Smooth muscle cell (in vitro differentiated cells): ENCODE results near the gene AGK. TPM values are rescaled to one million over a fixed set of nuclear protein-coding genes. Genes with fewer than 3 reads are reported as not detected.

Experiments
- DNase-seq: peaks from one replicate; lab custom pipeline; 2025; ENCODE audit not compliant: unreplicated experiment; lab: John Stamatoyannopoulos, UW
- H2AFZ ChIP-seq: fragments of 200-600 bp; sonication (generic); 2 replicates; pipeline ENCODE4 v1.6.0; 2016; ENCODE audit warnings: antibody characterized with exemption, low read depth, mild to moderate bottlenecking
- H3F3A ChIP-seq: fragments of 200-600 bp; sonication (generic); 2 replicates; pipeline ENCODE4 v1.6.0; 2017; ENCODE audit warnings: antibody characterized with exemption, low read depth
- H3K27ac ChIP-seq: fragments of 200-600 bp; sonication (generic); 2 replicates; pipeline ENCODE4 v1.5.1; 2016; ENCODE audit warnings: low read depth, mild to moderate bottlenecking
- H3K27me3 ChIP-seq: fragments of 200-600 bp; sonication (generic); 2 replicates; pipeline ENCODE4 v1.6.1; 2016; ENCODE audit warnings: low read depth, mild to moderate bottlenecking
- H3K36me3 ChIP-seq: fragments of 200-600 bp; sonication (generic); 2 replicates; pipeline ENCODE4 v1.5.1; 2016; ENCODE audit warnings: low read depth
- H3K4me1 ChIP-seq: fragments of 200-600 bp; sonication (generic); 2 replicates; pipeline ENCODE4 v1.5.1; 2016; ENCODE audit warnings: low read depth
- H3K4me2 ChIP-seq: fragments of 200-600 bp; sonication (generic); 2 replicates; pipeline ENCODE4 v1.6.0; 2016; ENCODE audit warnings: mild to moderate bottlenecking
- H3K4me3 ChIP-seq: fragments of 200-600 bp; sonication (generic); 2 replicates; pipeline ENCODE4 v1.5.1; 2016; ENCODE audit warnings: mild to moderate bottlenecking
- H3K79me2 ChIP-seq: fragments of 200-600 bp; sonication (generic); 2 replicates; pipeline ENCODE4 v1.6.0; 2016; ENCODE audit warnings: low read depth, mild to moderate bottlenecking
- H3K9ac ChIP-seq: fragments of 200-600 bp; sonication (generic); 2 replicates; pipeline ENCODE4 v1.6.0; 2016; ENCODE audit warnings: low read depth
- H3K9me3 ChIP-seq: fragments of 200-600 bp; sonication (generic); replicated peaks from 2 replicates; pipeline ENCODE4 v1.5.1; 2016; ENCODE audit warnings: low read depth
- H4K20me1 ChIP-seq: fragments of 200-600 bp; sonication (generic); 2 replicates; pipeline ENCODE4 v1.6.0; 2016; ENCODE audit warnings: low read depth
- WGBS: methylation state at CpG from one replicate; pipeline ENCODE4 v1.1.7; 2016; ENCODE audit warnings: low lambda C conversion rate; 5-methylcytosine and 5-hydroxymethylcytosine counted together
- polyA plus RNA-seq: library from polyadenylated mRNA; unstranded; fragments of >200 nt; fragmentation: Nextera tagmentation; extraction: Ambion mirVana; gene quantifications from 2 replicates; pipeline ENCODE4 v1.2.1, GENCODE V29; 2016
- total RNA-seq: library from RNA; depleted of rRNA; stranded (reverse); fragments of >200 nt; gene quantifications from 2 replicates; pipeline ENCODE4 v1.2.3, GENCODE V29; 2014
- TF ChIP-seq, protein P1 (sequence below): fragments of 200-600 bp; sonication (generic); IDR thresholded peaks from 2 replicates; pipeline ENCODE4 v1.5.1; 2017; ENCODE audit warnings: borderline replicate concordance, mild to moderate bottlenecking, antibody characterized with exemption; ENCODE audit not compliant: insufficient read depth, poor library complexity, severe bottlenecking

AGK gene
- total and polyA plus RNA-seq, 2 experiments from 2014 or later: 22.3 to 32.4 TPM

DNA sequence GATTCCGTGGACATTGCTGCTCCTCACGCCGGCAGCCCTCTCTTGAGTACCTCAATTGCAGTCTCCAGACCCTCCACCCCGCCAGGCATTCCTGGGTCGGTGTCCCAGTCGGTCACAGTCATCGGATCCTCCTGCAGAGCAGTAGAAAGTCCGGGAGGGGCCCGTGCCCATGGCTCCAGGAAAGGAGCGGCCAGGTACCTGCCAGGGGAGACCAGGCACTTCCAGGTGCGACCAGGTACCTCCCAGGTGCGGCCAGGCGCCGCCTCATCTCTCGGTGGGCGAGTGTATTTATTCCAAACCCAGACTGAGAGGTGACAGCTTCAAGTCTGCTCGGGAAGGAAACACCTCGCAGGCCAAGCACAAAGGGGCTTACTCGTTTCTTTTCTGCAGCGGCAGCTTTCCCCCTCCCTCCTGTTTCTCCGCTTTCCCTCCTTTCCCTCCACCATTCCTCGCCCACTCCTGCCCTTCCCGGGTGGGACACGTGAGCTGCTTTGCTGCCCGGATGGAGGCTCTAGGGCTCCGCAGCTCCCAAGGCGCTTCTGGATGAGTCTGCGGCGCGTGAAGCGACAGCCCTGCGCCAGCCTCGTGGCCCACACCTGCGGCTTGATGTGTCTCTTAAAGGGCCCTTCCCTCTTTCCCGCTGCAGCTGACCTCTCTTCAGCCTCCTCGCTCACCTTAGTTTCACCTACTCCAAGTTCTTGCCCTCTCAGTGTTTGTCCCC is 39.4 kb upstream of the AGK start:
- DNase-seq: no peak
- no peaks in the 10 kb centered on the region for H4K20me1 ChIP-seq
- H3K27ac ChIP-seq: no peak overlapping the region
- no peaks in the 10 kb centered on the region for H3K79me2 ChIP-seq
- TF ChIP-seq, protein P1, sequence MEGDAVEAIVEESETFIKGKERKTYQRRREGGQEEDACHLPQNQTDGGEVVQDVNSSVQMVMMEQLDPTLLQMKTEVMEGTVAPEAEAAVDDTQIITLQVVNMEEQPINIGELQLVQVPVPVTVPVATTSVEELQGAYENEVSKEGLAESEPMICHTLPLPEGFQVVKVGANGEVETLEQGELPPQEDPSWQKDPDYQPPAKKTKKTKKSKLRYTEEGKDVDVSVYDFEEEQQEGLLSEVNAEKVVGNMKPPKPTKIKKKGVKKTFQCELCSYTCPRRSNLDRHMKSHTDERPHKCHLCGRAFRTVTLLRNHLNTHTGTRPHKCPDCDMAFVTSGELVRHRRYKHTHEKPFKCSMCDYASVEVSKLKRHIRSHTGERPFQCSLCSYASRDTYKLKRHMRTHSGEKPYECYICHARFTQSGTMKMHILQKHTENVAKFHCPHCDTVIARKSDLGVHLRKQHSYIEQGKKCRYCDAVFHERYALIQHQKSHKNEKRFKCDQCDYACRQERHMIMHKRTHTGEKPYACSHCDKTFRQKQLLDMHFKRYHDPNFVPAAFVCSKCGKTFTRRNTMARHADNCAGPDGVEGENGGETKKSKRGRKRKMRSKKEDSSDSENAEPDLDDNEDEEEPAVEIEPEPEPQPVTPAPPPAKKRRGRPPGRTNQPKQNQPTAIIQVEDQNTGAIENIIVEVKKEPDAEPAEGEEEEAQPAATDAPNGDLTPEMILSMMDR: no peak
- H3K9me3 ChIP-seq: no peaks in the 10 kb centered on the region
- H2AFZ ChIP-seq: peak overlapping the region; percentile 43
- H3K4me1 ChIP-seq: peaks cover 5% of the 10 kb centered on the region
- H3K9ac ChIP-seq: no peak overlapping the region
- no peaks in the 10 kb centered on the region for H3F3A ChIP-seq
- peak overlapping the region; percentile 32 for H3K4me3 ChIP-seq
- H3K27me3 ChIP-seq: peaks cover 18% of the 10 kb centered on the region
- peak overlapping the region; percentile 78 for H3K4me2 ChIP-seq
- no peaks in the 10 kb centered on the region for H3K36me3 ChIP-seq
- 19% methylated on average over 34 of the region's 36 CpGs for WGBS

DNA sequence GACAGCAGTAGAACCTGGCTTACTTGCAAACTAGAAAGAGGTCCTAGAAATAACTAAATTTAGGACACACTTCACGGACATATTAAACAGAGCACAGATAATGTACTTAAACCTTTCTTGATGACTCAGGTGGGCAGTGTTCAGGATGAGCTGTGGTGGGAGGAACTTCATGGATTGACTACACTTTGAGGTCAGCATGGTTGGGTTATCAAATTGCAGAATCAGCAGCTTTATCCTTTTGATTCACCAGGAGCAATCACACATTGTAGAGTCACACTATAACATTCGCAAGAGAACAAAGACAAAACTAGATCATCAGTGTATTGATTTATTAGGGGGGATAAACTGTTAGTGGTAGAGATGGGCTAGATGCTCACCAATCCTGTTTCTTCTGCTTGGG is 38.6 kb upstream of the AGK start:
- Histone ChIP-seq H3K9ac (no peak overlapping the region), H3K9me3 (no peaks in the 10 kb centered on the region), H3F3A (no peaks in the 10 kb centered on the region), H3K27ac (no peak overlapping the region), H3K79me2 (no peaks in the 10 kb centered on the region), H3K4me2 (no peak overlapping the region), H3K36me3 (no peaks in the 10 kb centered on the region), H3K4me1 (peaks cover 5% of the 10 kb centered on the region), H3K4me3 (no peak overlapping the region), H4K20me1 (no peaks in the 10 kb centered on the region), H3K27me3 (peaks cover 18% of the 10 kb centered on the region), H2AFZ (no peak overlapping the region)
- TF ChIP-seq, protein P1: no peak
- no peak for DNase-seq
- WGBS: 95% methylated on average over 2 of the region's 2 CpGs

DNA sequence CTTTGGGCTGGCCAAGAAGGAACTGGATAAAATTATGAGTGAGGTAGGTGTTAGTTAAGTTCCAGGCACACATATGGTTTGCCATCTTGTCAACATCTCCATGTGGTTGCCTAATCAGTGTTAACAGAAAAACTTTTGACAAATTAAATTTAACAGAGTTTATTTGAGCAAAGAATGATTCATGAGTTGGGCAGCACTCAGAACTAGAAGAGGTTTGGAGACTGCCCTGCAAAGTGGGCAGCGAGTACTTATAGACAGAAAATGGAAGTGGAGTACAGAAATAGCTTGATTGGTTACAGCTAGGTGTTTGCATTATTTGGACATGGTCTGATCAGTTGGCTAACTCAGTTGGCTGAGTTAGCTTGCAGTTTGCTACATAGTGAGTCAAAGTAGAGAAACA is 37.5 kb upstream of the AGK start:
- Histone ChIP-seq H2AFZ (no peak overlapping the region), H3K4me3 (no peak overlapping the region), H3K79me2 (no peaks in the 10 kb centered on the region), H3F3A (no peaks in the 10 kb centered on the region), H4K20me1 (no peaks in the 10 kb centered on the region), H3K9me3 (no peaks in the 10 kb centered on the region), H3K36me3 (no peaks in the 10 kb centered on the region), H3K27me3 (peaks cover 18% of the 10 kb centered on the region), H3K4me1 (peaks cover 5% of the 10 kb centered on the region), H3K4me2 (no peak overlapping the region), H3K27ac (no peak overlapping the region), H3K9ac (no peak overlapping the region)
- TF ChIP-seq, protein P1: no peak
- DNase-seq: no peak
- 100% methylated on average over 1 of the region's 1 CpG for WGBS

DNA sequence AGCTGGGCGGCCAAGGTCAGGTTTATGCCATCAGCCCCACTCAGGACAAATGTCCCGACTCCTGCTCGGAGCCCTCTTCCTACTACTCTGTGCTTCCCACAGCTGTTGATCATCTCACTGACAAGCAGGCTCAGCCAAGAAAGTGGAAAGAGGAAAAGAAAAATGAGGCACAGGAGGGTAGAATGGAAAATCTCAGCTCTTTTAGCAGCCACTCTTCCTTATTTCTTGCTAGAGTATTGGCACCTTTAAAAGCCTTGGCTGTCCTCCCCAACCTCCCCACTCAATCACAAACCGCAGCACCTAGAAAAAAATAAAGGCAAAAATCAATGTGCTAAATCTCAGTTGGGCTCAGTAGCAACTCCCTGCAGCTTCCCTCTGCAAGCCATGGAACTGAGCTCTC is 35.3 kb upstream of the AGK start:
- H4K20me1 ChIP-seq: no peaks in the 10 kb centered on the region
- H3K79me2 ChIP-seq: no peaks in the 10 kb centered on the region
- TF ChIP-seq, protein P1: no peak
- no peaks in the 10 kb centered on the region for H3K9me3 ChIP-seq
- no peak overlapping the region for H3K9ac ChIP-seq
- H3K4me2 ChIP-seq: no peak overlapping the region
- H3K4me3 ChIP-seq: no peak overlapping the region
- 92% methylated on average over 4 of the region's 4 CpGs for WGBS
- peaks cover 5% of the 10 kb centered on the region for H3K4me1 ChIP-seq
- H3K27ac ChIP-seq: no peak overlapping the region
- peaks cover 18% of the 10 kb centered on the region for H3K27me3 ChIP-seq
- no peaks in the 10 kb centered on the region for H3K36me3 ChIP-seq
- no peaks in the 10 kb centered on the region for H3F3A ChIP-seq
- no peak for DNase-seq
- H2AFZ ChIP-seq: no peak overlapping the region
